ENCODE measurements around the gene PEX14.

PEX14 gene

GRCh38 chr1:10592373-10592772, 117.6 kb downstream of the PEX14 start:
- FAIRE-seq = no peak
- no peak for DNase-seq (ENCODE audit: low spot score)

GRCh38 chr1:10593750-10594149, 119.0 kb downstream of the PEX14 start:
- FAIRE-seq = no peak
- no peak for DNase-seq (ENCODE audit: low spot score)

- FAIRE-seq = no peak
- no peak for DNase-seq (ENCODE audit: low spot score)
Measured at GRCh38 chr1:10594595-10595223, 120.0 kb downstream of the PEX14 start.

- FAIRE-seq (no peak), DNase-seq (ENCODE audit: low spot score) (no peak)
Measured at GRCh38 chr1:10596780-10597179, 122.0 kb downstream of the PEX14 start.

- FAIRE-seq = no peak
- no peak for DNase-seq (ENCODE audit: low spot score)
Measured at GRCh38 chr1:10597492-10598388, 123.0 kb downstream of the PEX14 start.

- no peak for DNase-seq (ENCODE audit: low spot score)
Measured at GRCh38 chr1:10598389-10598702, 123.6 kb downstream of the PEX14 start.

GRCh38 chr1:10599194-10599861, 124.6 kb downstream of the PEX14 start:
- peak; percentile 67 for DNase-seq (ENCODE audit: low spot score)
- no peak for FAIRE-seq

More at GRCh38 chr1:10598389-10598702, 123.6 kb downstream of the PEX14 start:
- no peak for FAIRE-seq

- FAIRE-seq (no peak), DNase-seq (ENCODE audit: low spot score) (no peak)
Measured at GRCh38 chr1:10601342-10602070, 126.8 kb downstream of the PEX14 start.

- no peak for DNase-seq (ENCODE audit: low spot score)
- FAIRE-seq = no peak
Measured at GRCh38 chr1:10602936-10603335, 128.2 kb downstream of the PEX14 start.

- DNase-seq (ENCODE audit: low spot score) (no peak), FAIRE-seq (no peak)
Measured at GRCh38 chr1:10604966-10605365, 130.2 kb downstream of the PEX14 start.

GRCh38 chr1:10606064-10606463, 131.3 kb downstream of the PEX14 start:
- DNase-seq (ENCODE audit: low spot score) = no peak
- no peak for FAIRE-seq

GRCh38 chr1:10607228-10607627, 132.5 kb downstream of the PEX14 start:
- FAIRE-seq = no peak

GRCh38 chr1:10608690-10609089, 133.9 kb downstream of the PEX14 start:
- FAIRE-seq (no peak), DNase-seq (ENCODE audit: low spot score) (no peak)

More at GRCh38 chr1:10607228-10607627, 132.5 kb downstream of the PEX14 start:
- no peak for DNase-seq (ENCODE audit: low spot score)

- DNase-seq (ENCODE audit: low spot score) (no peak), FAIRE-seq (no peak)
Measured at GRCh38 chr1:10610901-10611600, 136.3 kb downstream of the PEX14 start.

- DNase-seq (ENCODE audit: low spot score) = no peak
- FAIRE-seq = peak; percentile 5
Measured at GRCh38 chr1:10612436-10613160, 137.8 kb downstream of the PEX14 start.

- no peak for DNase-seq (ENCODE audit: low spot score)
- no peak for FAIRE-seq
Measured at GRCh38 chr1:10613340-10613739, 138.6 kb downstream of the PEX14 start.

- DNase-seq (ENCODE audit: low spot score) (no peak), FAIRE-seq (no peak)
Measured at GRCh38 chr1:10613861-10614260, 139.1 kb downstream of the PEX14 start.

- DNase-seq (ENCODE audit: low spot score) (no peak), FAIRE-seq (no peak)
Measured at GRCh38 chr1:10614377-10615225, 139.9 kb downstream of the PEX14 start.

GRCh38 chr1:10615332-10615731, 140.6 kb downstream of the PEX14 start:
- DNase-seq (ENCODE audit: low spot score) (no peak), FAIRE-seq (no peak)

All from urothelium cell line (cell line).